Sigmoid colon (tissue), 4 donors: ENCODE measurements around the gene ATP10A.

Experiments
- CTCF ChIP-seq, 4 experiments: fragments of 450-650 bp in 3 of 4; fragments of 200-600 bp in 1 of 4; IDR thresholded peaks; one replicate each; pipeline ENCODE4 v1.5.1; 2016 to 2019; ENCODE audit warnings: antibody characterized with exemption in 4 of 4, mild to moderate bottlenecking in 3 of 4, moderate library complexity in 2 of 4
- POLR2AphosphoS5 ChIP-seq, 4 donors: sonication (generic); formaldehyde crosslinking; IDR thresholded peaks; one replicate each; pipeline ENCODE4 v1.6.1; 2017; ENCODE audit warnings: antibody characterized with exemption in 4 of 4

GRCh38 chr15:25686780-25687179, 176.3 kb downstream of the ATP10A start:
- TF ChIP-seq CTCF (IDR thresholded peaks at IDR 0.05) (no peak), POLR2AphosphoS5 (IDR thresholded peaks at IDR 0.05) (no peak)
